ENCODE measurements around the gene TAF1B.
A peak's percentile ranks its signal among the peaks of the same experiment; 100 is the strongest.
"Not testable (repeated sequence)": the region's sequence is repeated elsewhere in the genome, so short reads cannot be mapped to it uniquely, and the experiment has no call there.

TAF1B gene

GRCh38 chr2:9914384-9915065, 71.3 kb downstream of the TAF1B start:
- Histone ChIP-seq H3K9ac (ENCODE audit: low read depth, low read length) (no peak overlapping the region), H3K27ac (ENCODE audit: low read depth, low read length) (peak overlapping the region; percentile 50)

GRCh38 chr2:9918275-9918674, 75.0 kb downstream of the TAF1B start:
- Histone ChIP-seq H3K9me3 (ENCODE audit: control insufficient read depth, insufficient read depth, low read length) (no peaks in the 10 kb centered on the region), H3K4me3 (ENCODE audit: low read depth, low read length) (no peak overlapping the region), H3K27ac (ENCODE audit: low read depth, low read length) (no peak overlapping the region), H3K36me3 (ENCODE audit: control insufficient read depth, insufficient read depth, low read length) (peaks cover 67% of the 10 kb centered on the region), H3K27me3 (ENCODE audit: control insufficient read depth, insufficient read depth, low read length) (no peaks in the 10 kb centered on the region), H3K4me1 (ENCODE audit: control insufficient read depth, insufficient read depth, low read length) (no peaks in the 10 kb centered on the region), H3K9ac (ENCODE audit: low read depth, low read length) (no peak overlapping the region)

More at GRCh38 chr2:9914384-9915065, 71.3 kb downstream of the TAF1B start:
- H3K4me3 ChIP-seq (ENCODE audit: low read depth, low read length), result no peak overlapping the region
- no peaks in the 10 kb centered on the region for H3K9me3 ChIP-seq (ENCODE audit: control insufficient read depth, insufficient read depth, low read length)
- no peaks in the 10 kb centered on the region for H3K27me3 ChIP-seq (ENCODE audit: control insufficient read depth, insufficient read depth, low read length)
- H3K4me1 ChIP-seq (ENCODE audit: control insufficient read depth, insufficient read depth, low read length), result no peaks in the 10 kb centered on the region
- H3K36me3 ChIP-seq (ENCODE audit: control insufficient read depth, insufficient read depth, low read length), result peaks cover 68% of the 10 kb centered on the region

DNA sequence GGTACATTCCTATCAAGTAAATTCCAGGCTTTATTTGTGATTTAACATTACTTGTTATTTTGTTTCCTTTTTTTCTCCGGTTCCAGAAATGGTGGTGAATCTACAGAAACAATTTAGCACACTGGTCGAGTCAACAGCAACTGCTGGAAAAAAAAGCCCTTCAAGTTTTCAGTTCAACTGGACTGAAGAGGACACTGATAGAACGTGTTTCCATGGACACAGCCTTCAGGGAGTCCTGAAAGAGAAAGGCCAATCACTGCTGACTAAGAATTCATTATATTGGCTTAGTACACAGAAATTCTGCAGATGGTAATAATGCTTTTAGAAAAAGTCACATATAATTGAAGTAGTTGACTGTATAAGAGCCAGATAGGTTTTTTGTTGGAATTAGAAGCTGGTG, 76.2 kb downstream of the TAF1B start:
- Histone ChIP-seq H3K36me3 (ENCODE audit: control insufficient read depth, insufficient read depth, low read length) (peaks cover 58% of the 10 kb centered on the region), H3K27ac (ENCODE audit: low read depth, low read length) (no peak overlapping the region), H3K4me1 (ENCODE audit: control insufficient read depth, insufficient read depth, low read length) (no peaks in the 10 kb centered on the region), H3K9me3 (ENCODE audit: control insufficient read depth, insufficient read depth, low read length) (no peaks in the 10 kb centered on the region), H3K27me3 (ENCODE audit: control insufficient read depth, insufficient read depth, low read length) (no peaks in the 10 kb centered on the region), H3K4me3 (ENCODE audit: low read depth, low read length) (no peak overlapping the region), H3K9ac (ENCODE audit: low read depth, low read length) (no peak overlapping the region)

- H3K27me3 ChIP-seq (ENCODE audit: control insufficient read depth, insufficient read depth, low read length); H3K9me3 ChIP-seq (ENCODE audit: control insufficient read depth, insufficient read depth, low read length); H3K36me3 ChIP-seq (ENCODE audit: control insufficient read depth, insufficient read depth, low read length); H3K9ac ChIP-seq (ENCODE audit: low read depth, low read length); H3K27ac ChIP-seq (ENCODE audit: low read depth, low read length); H3K4me3 ChIP-seq (ENCODE audit: low read depth, low read length); H3K4me1 ChIP-seq (ENCODE audit: control insufficient read depth, insufficient read depth, low read length): not testable (repeated sequence)
These were observed 83.7 kb downstream of the TAF1B start for GRCh38 chr2:9927020-9927419.

GRCh38 chr2:9937258-9937657, 94.0 kb downstream of the TAF1B start:
- Histone ChIP-seq H3K27me3 (ENCODE audit: control insufficient read depth, insufficient read depth, low read length) (no peaks in the 10 kb centered on the region), H3K9ac (ENCODE audit: low read depth, low read length) (no peak overlapping the region), H3K27ac (ENCODE audit: low read depth, low read length) (no peak overlapping the region), H3K9me3 (ENCODE audit: control insufficient read depth, insufficient read depth, low read length) (no peaks in the 10 kb centered on the region), H3K36me3 (ENCODE audit: control insufficient read depth, insufficient read depth, low read length) (peaks cover 22% of the 10 kb centered on the region), H3K4me3 (ENCODE audit: low read depth, low read length) (no peak overlapping the region), H3K4me1 (ENCODE audit: control insufficient read depth, insufficient read depth, low read length) (peaks cover 11% of the 10 kb centered on the region)

- peaks cover 11% of the 10 kb centered on the region for H3K4me1 ChIP-seq (ENCODE audit: control insufficient read depth, insufficient read depth, low read length)
- H3K9me3 ChIP-seq (ENCODE audit: control insufficient read depth, insufficient read depth, low read length), result no peaks in the 10 kb centered on the region
- no peak overlapping the region for H3K9ac ChIP-seq (ENCODE audit: low read depth, low read length)
- peaks cover 19% of the 10 kb centered on the region for H3K36me3 ChIP-seq (ENCODE audit: control insufficient read depth, insufficient read depth, low read length)
- H3K27me3 ChIP-seq (ENCODE audit: control insufficient read depth, insufficient read depth, low read length), result no peaks in the 10 kb centered on the region
- no peak overlapping the region for H3K4me3 ChIP-seq (ENCODE audit: low read depth, low read length)
- no peak overlapping the region for H3K27ac ChIP-seq (ENCODE audit: low read depth, low read length)
These were observed 94.7 kb downstream of the TAF1B start for GRCh38 chr2:9937968-9938367.

DNA sequence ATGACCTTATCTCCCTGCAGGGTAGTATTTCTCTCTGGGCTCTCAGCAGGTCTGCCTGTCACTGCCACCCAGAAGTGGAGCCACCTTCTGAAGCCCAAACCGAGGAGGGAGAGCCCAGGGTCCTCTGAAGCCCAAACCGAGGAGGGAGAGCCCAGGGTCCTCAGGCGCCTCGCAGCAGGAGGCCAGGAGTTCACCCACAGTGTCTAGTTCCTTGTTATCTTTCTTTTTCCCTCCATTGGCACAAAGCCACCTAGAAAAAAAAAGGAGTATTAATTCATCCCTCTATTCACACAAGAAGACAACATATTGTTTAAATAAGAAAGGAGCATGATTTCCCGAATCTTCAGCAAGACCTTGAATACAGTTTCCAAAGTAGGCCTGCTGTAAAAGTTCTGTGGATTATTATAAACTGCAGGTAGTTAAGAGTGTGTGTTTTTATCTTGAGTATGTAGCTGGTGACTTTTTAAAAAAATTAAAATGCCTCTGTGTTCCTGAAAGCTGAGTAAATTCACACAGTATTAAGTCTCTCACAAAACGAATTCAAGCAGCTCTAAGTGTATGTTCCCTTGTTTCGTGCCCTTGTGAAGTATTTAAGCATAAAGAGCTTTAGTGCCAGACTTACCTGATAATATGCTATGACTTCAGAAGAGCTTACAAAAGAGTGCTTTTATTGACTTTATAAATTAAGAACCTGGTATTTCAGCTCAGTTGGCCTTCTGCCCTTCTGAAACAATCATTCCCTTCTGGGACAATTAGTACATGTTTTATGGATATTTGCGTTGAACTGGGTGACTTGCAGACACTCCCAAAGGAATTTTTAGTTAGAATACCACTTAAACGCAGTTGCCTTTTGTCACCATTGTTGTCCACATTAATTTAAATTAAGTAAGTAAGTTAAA, 96.6 kb downstream of the TAF1B start:
- H3K4me1 ChIP-seq (ENCODE audit: control insufficient read depth, insufficient read depth, low read length), result peaks cover 11% of the 10 kb centered on the region
- H3K27ac ChIP-seq (ENCODE audit: low read depth, low read length), result no peak overlapping the region
- peaks cover 3% of the 10 kb centered on the region for H3K36me3 ChIP-seq (ENCODE audit: control insufficient read depth, insufficient read depth, low read length)
- H3K27me3 ChIP-seq (ENCODE audit: control insufficient read depth, insufficient read depth, low read length), result no peaks in the 10 kb centered on the region
- H3K9me3 ChIP-seq (ENCODE audit: control insufficient read depth, insufficient read depth, low read length), result no peaks in the 10 kb centered on the region
- no peak overlapping the region for H3K9ac ChIP-seq (ENCODE audit: low read depth, low read length)
- H3K4me3 ChIP-seq (ENCODE audit: low read depth, low read length), result no peak overlapping the region

GRCh38 chr2:9941196-9941995, 98.1 kb downstream of the TAF1B start:
- Histone ChIP-seq H3K9me3 (ENCODE audit: control insufficient read depth, insufficient read depth, low read length) (no peaks in the 10 kb centered on the region), H3K4me1 (ENCODE audit: control insufficient read depth, insufficient read depth, low read length) (peaks cover 11% of the 10 kb centered on the region), H3K9ac (ENCODE audit: low read depth, low read length) (no peak overlapping the region)

DNA sequence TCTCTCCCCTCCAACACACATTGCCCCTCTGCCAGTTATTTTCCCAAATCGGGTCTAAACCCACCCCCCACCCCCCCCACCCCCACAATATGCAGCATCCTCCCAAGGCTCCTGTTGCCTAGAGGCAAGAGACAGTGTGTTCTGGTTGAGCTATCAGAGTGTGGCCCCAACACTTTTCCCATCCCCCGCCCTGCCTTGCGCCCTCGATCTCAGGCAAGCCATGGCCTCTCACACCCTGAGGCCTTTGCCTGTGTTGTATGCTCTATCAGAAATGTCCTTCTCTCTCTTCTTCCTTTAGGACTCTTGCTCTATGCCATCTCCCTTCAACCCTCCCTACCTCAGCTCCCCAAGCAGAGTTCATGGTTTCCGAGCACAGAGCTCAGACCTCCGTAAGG, 98.7 kb downstream of the TAF1B start:
- Histone ChIP-seq H3K36me3 (ENCODE audit: control insufficient read depth, insufficient read depth, low read length) (no peaks in the 10 kb centered on the region), H3K27ac (ENCODE audit: low read depth, low read length) (no peak overlapping the region), H3K9ac (ENCODE audit: low read depth, low read length) (no peak overlapping the region), H3K4me3 (ENCODE audit: low read depth, low read length) (no peak overlapping the region), H3K4me1 (ENCODE audit: control insufficient read depth, insufficient read depth, low read length) (peaks cover 11% of the 10 kb centered on the region), H3K9me3 (ENCODE audit: control insufficient read depth, insufficient read depth, low read length) (no peaks in the 10 kb centered on the region), H3K27me3 (ENCODE audit: control insufficient read depth, insufficient read depth, low read length) (peaks cover 6% of the 10 kb centered on the region; the same call in 1 of the 2 replicates)

More at GRCh38 chr2:9941196-9941995, 98.1 kb downstream of the TAF1B start:
- no peaks in the 10 kb centered on the region for H3K36me3 ChIP-seq (ENCODE audit: control insufficient read depth, insufficient read depth, low read length)
- no peak overlapping the region for H3K4me3 ChIP-seq (ENCODE audit: low read depth, low read length)
- H3K27me3 ChIP-seq (ENCODE audit: control insufficient read depth, insufficient read depth, low read length), result peaks cover 6% of the 10 kb centered on the region; the same call in 1 of the 2 replicates
- no peak overlapping the region for H3K27ac ChIP-seq (ENCODE audit: low read depth, low read length)

DNA sequence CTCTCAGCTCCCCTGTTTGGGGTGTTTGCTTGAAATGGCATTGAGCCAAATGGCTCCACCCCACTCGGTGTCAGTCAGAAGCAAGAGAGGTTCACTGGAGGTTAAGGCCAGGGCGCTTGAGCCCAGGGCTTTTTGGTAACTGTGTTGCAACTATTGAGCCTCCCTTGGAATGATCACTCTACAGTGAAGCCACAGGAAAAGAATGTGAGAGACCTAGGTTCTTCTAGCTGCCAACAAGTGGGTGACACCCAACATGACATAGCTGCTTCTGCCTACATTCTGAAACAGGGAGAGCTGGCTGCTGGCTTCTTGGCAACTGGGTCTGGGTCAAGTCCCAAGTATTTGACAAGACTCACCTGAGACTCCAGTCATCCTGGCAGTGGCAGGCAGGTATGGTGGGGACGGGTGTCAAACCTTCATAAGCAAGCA, 101.1 kb downstream of the TAF1B start:
- Histone ChIP-seq H3K9me3 (ENCODE audit: control insufficient read depth, insufficient read depth, low read length) (no peaks in the 10 kb centered on the region), H3K36me3 (ENCODE audit: control insufficient read depth, insufficient read depth, low read length) (no peaks in the 10 kb centered on the region), H3K27me3 (ENCODE audit: control insufficient read depth, insufficient read depth, low read length) (peaks cover 6% of the 10 kb centered on the region; the same call in 1 of the 2 replicates), H3K4me3 (ENCODE audit: low read depth, low read length) (no peak overlapping the region), H3K4me1 (ENCODE audit: control insufficient read depth, insufficient read depth, low read length) (peaks cover 11% of the 10 kb centered on the region), H3K9ac (ENCODE audit: low read depth, low read length) (no peak overlapping the region), H3K27ac (ENCODE audit: low read depth, low read length) (no peak overlapping the region)
